PC-9 (cell line): ENCODE measurements around the gene NELL1.

Experiments
- EZH2 ChIP-seq: fragments of 200-600 bp; sonication (generic); IDR thresholded peaks from 2 replicates; pipeline ENCODE4 v1.8.0; 2017; ENCODE audit warnings: antibody characterized with exemption, low read depth
- TF ChIP-seq, protein P1 (sequence below): fragments of 200-600 bp; sonication (generic); conservative IDR thresholded peaks from 2 replicates; pipeline ENCODE4 v1.6.1; 2017; ENCODE audit warnings: mixed run types, antibody characterized with exemption, mild to moderate bottlenecking, moderate library complexity

DNA sequence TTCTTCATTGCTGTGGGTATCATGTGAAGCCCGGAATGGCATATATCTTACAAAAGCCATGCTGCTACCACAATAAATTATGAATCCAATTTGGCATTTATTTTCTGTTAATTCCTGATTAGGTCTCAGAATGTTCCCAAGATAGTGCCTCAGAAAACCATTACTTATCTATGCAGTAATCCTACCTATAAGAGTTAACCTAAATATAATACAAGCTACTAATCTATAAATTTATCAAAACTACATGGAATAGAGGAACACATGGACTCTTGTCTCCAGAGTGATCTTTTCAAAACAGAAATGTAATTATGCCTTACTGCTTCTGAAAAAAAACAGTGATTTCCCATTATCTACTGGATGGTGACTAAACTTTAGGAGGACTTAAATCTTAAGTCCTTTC lies 835.7 kb downstream of the NELL1 start:
- TF ChIP-seq, protein P1, sequence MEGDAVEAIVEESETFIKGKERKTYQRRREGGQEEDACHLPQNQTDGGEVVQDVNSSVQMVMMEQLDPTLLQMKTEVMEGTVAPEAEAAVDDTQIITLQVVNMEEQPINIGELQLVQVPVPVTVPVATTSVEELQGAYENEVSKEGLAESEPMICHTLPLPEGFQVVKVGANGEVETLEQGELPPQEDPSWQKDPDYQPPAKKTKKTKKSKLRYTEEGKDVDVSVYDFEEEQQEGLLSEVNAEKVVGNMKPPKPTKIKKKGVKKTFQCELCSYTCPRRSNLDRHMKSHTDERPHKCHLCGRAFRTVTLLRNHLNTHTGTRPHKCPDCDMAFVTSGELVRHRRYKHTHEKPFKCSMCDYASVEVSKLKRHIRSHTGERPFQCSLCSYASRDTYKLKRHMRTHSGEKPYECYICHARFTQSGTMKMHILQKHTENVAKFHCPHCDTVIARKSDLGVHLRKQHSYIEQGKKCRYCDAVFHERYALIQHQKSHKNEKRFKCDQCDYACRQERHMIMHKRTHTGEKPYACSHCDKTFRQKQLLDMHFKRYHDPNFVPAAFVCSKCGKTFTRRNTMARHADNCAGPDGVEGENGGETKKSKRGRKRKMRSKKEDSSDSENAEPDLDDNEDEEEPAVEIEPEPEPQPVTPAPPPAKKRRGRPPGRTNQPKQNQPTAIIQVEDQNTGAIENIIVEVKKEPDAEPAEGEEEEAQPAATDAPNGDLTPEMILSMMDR = no peak
- TF ChIP-seq EZH2 = no peak
